Hindlimb muscle (tissue), 1 donor: ENCODE measurements around the gene SLC6A13. TPM values are rescaled to one million over a fixed set of nuclear protein-coding genes. Genes with fewer than 3 reads are reported as not detected.
"Not testable (repeated sequence)": the region's sequence is repeated elsewhere in the genome, so short reads cannot be mapped to it uniquely, and the experiment has no call there.

ENCODE experiments used
- DNase-seq: peaks from one replicate; pipeline ENCODE4 v3.0.0-alpha.2; 2013
- polyA plus RNA-seq: library from polyadenylated mRNA; unstranded; fragments of 120-200 nt; gene quantifications from one replicate; pipeline ENCODE4 v1.2.1, GENCODE V29; 2013; ENCODE audit not compliant: insufficient read length

The SLC6A13 gene
- polyA plus RNA-seq, 1 donor: 6.3 TPM

- no peak for DNase-seq
Observed at GRCh38 chr12:195951-196350, 66.7 kb downstream of the SLC6A13 start.

DNA sequence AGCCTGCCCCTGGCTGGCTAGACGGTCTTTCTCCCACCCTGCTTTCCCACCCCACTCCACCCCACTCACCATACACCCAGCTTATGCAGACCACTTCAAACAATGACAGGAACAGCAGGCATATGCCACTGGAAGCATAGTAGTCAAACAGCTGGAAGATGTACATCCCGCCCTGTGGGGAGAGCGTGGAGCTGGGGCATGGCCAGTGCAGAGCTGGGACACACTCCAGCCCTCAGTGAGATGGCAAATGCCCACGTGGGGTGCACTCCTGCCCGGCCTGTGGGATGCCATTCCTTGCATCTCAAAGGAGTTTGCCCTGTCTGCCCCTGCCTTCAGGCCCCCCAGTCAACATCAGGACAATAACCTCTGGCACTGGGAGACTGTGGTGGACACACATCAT lies 67.5 kb downstream of the SLC6A13 start:
- no peak for DNase-seq

DNA sequence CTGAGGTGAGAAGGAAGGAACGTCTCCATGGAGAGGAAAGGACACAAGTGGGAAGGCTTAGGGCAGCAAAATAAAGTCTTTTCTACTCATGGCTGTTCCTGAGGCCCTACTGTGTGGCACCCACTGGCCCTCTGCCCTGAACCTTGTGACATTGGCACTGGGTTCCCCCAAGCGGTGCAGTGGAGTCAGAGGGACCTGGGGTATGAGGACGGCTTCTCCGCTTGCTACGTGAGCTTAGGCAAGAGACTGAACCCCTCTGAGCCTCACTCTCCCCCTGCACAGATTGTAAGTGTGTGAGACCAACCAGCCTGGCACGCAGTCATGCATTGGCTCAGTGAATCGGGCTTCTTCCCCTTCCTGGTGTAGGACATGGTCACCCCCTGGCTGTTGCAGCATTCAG lies 68.4 kb downstream of the SLC6A13 start:
- no peak for DNase-seq

DNA sequence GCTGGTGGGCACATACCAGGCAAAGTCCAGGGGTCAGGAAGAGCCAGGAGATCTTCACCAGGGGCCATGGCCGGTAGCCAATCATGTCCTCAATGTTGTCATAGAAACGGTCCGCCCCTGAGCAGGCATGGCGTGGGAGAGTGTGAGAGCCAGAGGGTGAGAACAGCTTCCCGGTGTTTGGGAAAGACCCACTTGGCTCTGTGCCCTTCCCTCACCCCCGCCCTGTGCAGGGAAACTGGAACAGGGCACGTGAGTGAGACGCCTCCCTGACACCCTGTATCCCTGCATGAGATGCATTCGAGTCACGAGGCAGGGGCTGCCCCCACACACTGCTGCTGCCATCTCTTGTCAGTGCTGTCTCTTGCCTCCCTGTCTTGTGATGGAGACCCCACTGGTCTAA lies 69.4 kb downstream of the SLC6A13 start:
- DNase-seq: no peak

GRCh38 chr12:191541-191940 lies 71.1 kb downstream of the SLC6A13 start:
- DNase-seq: no peak

DNA sequence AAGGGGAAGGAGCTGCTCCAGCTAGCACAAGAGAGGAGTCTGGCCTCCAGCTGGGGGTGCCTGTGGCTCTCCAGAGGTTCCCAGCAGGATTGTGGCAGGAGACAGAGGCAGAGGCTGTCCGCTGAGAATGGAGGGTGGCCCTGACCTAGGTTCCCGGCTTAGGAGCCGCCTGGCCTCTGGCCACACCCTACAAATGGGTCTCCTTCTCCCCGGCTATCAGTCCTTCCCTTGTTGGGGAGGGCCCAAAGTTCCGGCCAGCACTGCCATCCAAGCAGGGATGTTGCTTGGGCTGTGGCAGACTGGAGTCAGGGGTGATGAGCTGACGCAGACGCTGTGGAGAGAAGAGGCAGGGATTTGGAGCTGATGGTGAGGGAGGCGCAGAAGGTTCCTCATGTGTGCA lies 71.8 kb downstream of the SLC6A13 start:
- no peak for DNase-seq

- DNase-seq: no peak
Observed at GRCh38 chr12:189622-189962, 73.0 kb downstream of the SLC6A13 start.

DNA sequence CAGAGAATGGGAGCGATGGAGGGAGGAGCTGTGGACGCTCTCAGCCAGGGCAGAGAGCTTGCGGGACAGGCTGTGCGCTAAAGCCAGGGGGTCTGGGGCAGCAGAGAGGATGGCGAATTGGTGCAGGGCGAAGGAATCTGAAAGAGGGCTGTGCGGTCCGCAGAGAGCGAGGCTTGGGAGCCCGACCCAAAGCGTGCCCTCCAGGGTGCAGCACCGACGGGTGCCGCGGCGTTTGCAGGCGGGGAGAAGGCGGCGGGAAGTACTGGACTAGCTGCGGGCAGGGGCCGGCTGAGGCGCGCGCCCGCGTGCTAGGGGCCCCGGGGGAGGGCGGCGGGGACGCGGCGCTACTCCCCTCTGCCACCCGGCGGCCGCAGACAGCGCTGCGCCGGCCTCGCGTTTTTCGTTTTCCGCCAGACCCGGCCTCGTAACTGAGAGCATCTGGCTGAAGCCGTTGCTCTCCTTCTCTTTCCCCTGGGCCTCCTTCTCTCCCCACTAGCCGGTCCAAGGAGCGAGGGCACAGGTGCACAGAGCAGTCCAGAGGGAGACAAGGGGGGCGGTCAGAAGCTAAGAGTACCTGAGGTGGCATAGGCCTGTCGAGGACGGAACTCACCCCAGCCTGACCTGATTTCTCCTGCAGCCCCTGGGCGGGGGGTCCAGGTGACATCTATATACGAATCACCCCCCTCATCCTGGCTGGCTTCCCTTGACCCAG lies 73.6 kb downstream of the SLC6A13 start:
- DNase-seq: peak; percentile 82

- DNase-seq: not testable (repeated sequence)
Observed at GRCh38 chr12:187986-188909, 74.4 kb downstream of the SLC6A13 start.

GRCh38 chr12:186006-186625 lies 76.5 kb downstream of the SLC6A13 start:
- DNase-seq: no peak

DNA sequence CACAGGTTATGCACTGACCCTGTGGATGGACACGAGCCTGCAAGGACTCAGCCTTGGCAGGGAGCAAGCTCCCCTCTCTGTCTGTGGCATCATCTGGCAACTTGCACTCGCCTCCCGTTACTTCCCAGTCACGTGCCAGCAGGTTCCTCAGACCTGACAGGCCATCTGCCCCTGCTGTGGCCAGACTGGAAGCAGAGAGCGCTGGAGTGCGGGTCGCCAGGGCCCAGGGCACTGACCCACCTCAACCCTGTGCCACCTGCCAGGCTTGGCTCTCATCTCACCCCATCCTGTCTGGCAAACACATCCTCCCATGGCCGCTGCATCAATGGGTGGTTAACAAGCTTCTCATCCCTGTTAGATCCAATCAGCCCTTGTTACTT lies 77.1 kb downstream of the SLC6A13 start:
- no peak for DNase-seq

DNA sequence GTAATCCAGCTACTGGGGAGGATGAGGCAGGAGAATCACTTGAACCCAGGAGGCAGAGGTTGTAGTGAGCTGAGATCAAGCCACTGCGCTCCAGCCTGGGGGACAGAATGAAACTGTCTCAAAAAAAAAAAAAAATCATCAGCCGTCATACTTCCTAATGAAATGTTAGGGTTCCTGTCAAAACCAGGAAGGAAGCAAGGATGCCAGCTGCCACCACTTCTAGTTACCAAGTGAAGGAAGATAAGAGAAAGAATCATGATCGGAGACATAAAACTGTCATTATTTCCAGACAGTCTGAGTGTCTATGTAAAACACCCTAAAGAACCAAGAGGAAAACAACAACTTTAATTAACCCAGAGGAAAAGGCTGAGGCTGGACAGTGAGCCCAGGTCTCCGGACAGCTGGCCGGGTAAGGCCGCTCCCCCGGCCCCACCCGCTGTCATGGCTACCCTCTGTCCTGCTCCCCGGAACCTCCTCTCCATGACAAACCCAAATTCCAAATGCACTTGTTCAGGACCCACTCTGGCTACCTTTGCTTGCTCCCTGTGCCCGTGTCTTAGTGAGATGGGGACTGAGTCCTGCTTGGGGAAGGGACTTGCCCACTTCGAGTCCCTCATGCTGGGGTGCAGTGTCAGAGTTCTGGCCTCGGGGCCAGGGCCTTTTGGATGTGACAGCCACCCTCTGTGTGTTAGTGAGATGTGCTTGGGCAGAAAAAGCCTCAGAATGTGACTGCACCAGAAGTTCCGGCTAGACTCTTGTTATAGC lies 77.6 kb downstream of the SLC6A13 start:
- DNase-seq: no peak

DNA sequence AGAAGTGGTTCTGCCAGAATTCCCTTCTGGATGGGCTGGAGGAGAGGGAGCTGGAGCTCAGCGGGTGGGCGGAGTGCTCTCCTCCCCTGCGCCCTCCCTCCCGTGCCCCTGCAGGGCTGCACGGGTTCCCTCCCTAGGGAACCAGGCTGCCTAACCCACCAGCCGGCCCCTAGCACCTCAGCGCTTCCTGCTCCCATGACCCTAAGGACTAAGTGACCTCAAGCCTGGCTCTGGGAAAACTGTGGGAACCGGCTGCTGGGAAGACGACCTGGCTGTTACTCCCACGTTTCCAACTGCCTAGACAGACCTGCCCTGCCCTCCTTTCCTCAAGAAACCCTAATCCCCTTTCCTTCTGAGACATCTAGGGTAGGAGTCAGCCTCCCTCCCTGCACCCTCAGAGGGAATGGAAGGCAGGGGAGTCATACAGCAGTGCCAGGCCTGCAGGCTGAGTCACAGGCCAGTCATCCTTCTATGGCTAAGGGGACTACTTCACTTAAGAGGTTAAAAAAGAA lies 80.2 kb downstream of the SLC6A13 start:
- DNase-seq: no peak

- DNase-seq: no peak
Observed at GRCh38 chr12:181921-182320, 80.7 kb downstream of the SLC6A13 start.

- peak; percentile 32 for DNase-seq
Observed at GRCh38 chr12:180445-180844, 82.2 kb downstream of the SLC6A13 start.

- DNase-seq: no peak
Observed at GRCh38 chr12:179885-180284, 82.8 kb downstream of the SLC6A13 start.

DNA sequence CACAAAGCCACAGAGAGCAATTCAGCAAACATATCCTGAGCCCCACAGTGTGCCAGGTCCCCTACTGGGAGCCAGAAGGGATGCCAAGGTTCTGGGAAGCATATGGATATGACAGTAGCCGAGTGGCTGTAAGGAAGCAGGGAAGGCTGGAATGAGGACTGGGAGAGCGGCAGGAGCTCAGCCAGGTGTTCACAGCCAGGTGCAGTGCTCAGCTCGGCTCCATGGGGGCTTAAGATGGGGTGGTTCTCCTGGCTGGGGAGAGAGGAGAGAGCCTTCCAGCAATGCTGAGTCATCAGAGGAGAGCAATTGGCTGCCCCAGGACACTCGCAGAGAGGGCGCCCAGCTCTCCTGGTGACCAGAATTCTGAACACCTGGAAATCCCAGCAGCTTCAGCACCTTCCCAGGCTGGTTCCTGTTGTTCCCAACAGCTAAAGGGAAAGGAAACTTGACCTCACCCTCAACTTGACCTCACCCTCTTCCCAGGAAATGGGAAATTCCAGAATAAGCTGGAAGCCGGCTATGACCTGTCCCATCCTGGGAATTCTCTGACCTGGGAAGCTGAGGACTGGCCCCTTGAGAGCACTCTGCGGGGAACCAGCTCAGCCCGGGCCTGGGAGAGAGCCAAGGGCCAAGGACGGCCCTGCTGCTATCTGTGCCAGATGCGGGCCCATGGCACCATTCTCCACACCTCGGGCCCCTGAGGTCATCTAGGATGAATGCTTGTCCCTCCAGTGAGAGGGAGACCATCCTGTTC lies 83.3 kb downstream of the SLC6A13 start:
- no peak for DNase-seq

DNA sequence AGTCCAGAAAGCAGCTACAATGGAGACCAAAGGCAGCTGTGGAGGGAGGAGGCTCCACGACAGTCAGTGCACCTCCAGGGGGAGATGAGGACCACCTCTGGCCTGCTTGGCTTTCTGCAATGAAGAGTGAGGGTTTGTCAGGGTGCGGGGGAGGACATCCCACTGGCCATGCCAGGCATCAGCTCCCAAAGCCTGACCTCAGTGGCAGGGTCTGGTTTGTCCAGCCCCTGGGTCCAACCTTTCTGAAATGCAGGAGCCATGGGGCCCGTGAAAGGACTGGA lies 83.9 kb downstream of the SLC6A13 start:
- DNase-seq: no peak

- DNase-seq: no peak
Observed at GRCh38 chr12:177980-178828, 84.4 kb downstream of the SLC6A13 start.

GRCh38 chr12:177336-177979 lies 85.2 kb downstream of the SLC6A13 start:
- DNase-seq: no peak
